GM12891 (cell line): Measurements from ENCODE around the gene RNF13.

Experiments used
- POLR2A ChIP-seq: IDR thresholded peaks from 2 replicates; pipeline ENCODE4 v1.6.1; 2011; ENCODE audit warnings: low read depth, low read length, control low read depth
- POLR2AphosphoS5 ChIP-seq: IDR thresholded peaks from 2 replicates; pipeline ENCODE4 v1.6.1; 2011; ENCODE audit warnings: low read depth, low read length, control low read depth
- TAF1 ChIP-seq: IDR thresholded peaks from 2 replicates; pipeline ENCODE4 v1.6.1; 2011; ENCODE audit warnings: low read depth, low read length, control low read depth

- TF ChIP-seq POLR2A (no peak), TAF1 (no peak), POLR2AphosphoS5 (no peak)
These were observed 141.8 kb downstream of the RNF13 start for GRCh38 chr3:149954812-149955211.
